GM12801 (cell line): ENCODE results near the gene ACOXL.

Experiments used
- CTCF ChIP-seq: IDR thresholded peaks from one replicate; pipeline ENCODE4 v1.5.1; 2011; ENCODE audit warnings: control low read depth; ENCODE audit not compliant: insufficient read length; ENCODE audit errors: extremely low read depth

ACOXL gene

GRCh38 chr2:111053266-111053665 lies 320.9 kb downstream of the ACOXL start:
- no peak for TF ChIP-seq CTCF

- no peak for TF ChIP-seq CTCF
Observed at GRCh38 chr2:111053825-111054515, 321.6 kb downstream of the ACOXL start.

GRCh38 chr2:111054791-111055691 lies 322.7 kb downstream of the ACOXL start:
- no peak for TF ChIP-seq CTCF

GRCh38 chr2:111055735-111056134 lies 323.4 kb downstream of the ACOXL start:
- TF ChIP-seq CTCF, result no peak

GRCh38 chr2:111057045-111057444 lies 324.7 kb downstream of the ACOXL start:
- no peak for TF ChIP-seq CTCF

GRCh38 chr2:111057721-111058120 lies 325.3 kb downstream of the ACOXL start:
- no peak for TF ChIP-seq CTCF

GRCh38 chr2:111058264-111058663 lies 325.9 kb downstream of the ACOXL start:
- TF ChIP-seq CTCF, result no peak
